A673 (cell line): Measurements from ENCODE around the gene BRAT1. TPM values are rescaled to one million over a fixed set of nuclear protein-coding genes. Genes with fewer than 3 reads are reported as not detected.

Experiments used
- BruUV-seq: library from RNA; stranded (reverse); fragments of 400-500 nt; replicated peaks from 2 replicates; lab custom pipeline; 2021; lab: Mats Ljungman, UMichigan
- CTCF ChIA-PET: fragments of 300-600 bp; sonication (Branson Sonifier 250); formaldehyde crosslinking; loops from one replicate; lab custom pipeline; 2022; ENCODE audit warnings: antibody characterized with exemption; lab: Charles Lee
- POLR2A ChIA-PET: fragments of 300-600 bp; sonication (Branson Sonifier 250); formaldehyde crosslinking; loops from one replicate; lab custom pipeline; 2022; ENCODE audit warnings: antibody characterized with exemption; ENCODE audit not compliant: low non-redundant PET; lab: Charles Lee
- DNase-seq: peaks from one replicate; pipeline ENCODE4 v3.0.0-alpha.2; 2015; ENCODE audit warnings: low spot score
- H3K27ac ChIP-seq: fragments of 200-600 bp; sonication (generic); 2 replicates; pipeline ENCODE4 v1.5.1; 2016; ENCODE audit warnings: mixed run types, low read depth, mild to moderate bottlenecking, mixed read lengths, antibody characterized with exemption, low read length; ENCODE audit not compliant: poor library complexity, severe bottlenecking
- H3K27me3 ChIP-seq: fragments of 200-600 bp; sonication (generic); replicated peaks from 2 replicates; pipeline ENCODE4 v1.6.1; 2017; ENCODE audit warnings: mixed run types, low read depth, mild to moderate bottlenecking, mixed read lengths, antibody characterized with exemption, low read length; ENCODE audit not compliant: insufficient read depth, poor library complexity
- H3K36me3 ChIP-seq: fragments of 200-600 bp; sonication (generic); 2 replicates; pipeline ENCODE4 v1.6.1; 2016; ENCODE audit warnings: mixed run types, mild to moderate bottlenecking, mixed read lengths, antibody characterized with exemption, low read length; ENCODE audit not compliant: insufficient read depth, poor library complexity, severe bottlenecking
- H3K4me1 ChIP-seq: fragments of 200-600 bp; sonication (generic); 2 replicates; pipeline ENCODE4 v1.6.1; 2017; ENCODE audit warnings: mixed run types, mild to moderate bottlenecking, mixed read lengths, antibody characterized with exemption, low read length; ENCODE audit not compliant: insufficient read depth, poor library complexity, severe bottlenecking
- H3K4me3 ChIP-seq: fragments of 200-600 bp; sonication (generic); 2 replicates; pipeline ENCODE4 v1.5.1; 2016; ENCODE audit warnings: low read depth, mixed run types, mild to moderate bottlenecking, mixed read lengths, low read length; ENCODE audit not compliant: poor library complexity, severe bottlenecking
- H3K9me3 ChIP-seq: fragments of 200-600 bp; sonication (generic); 2 replicates; pipeline ENCODE4 v1.6.1; 2016; ENCODE audit warnings: mixed run types, low read depth, mild to moderate bottlenecking, mixed read lengths, antibody characterized with exemption, low read length; ENCODE audit not compliant: poor library complexity, severe bottlenecking
- CTCF ChIP-seq: fragments of 300-800, 200-600 bp; sonication (generic); conservative IDR thresholded peaks from 2 replicates; pipeline ENCODE4 v1.5.1; 2017; ENCODE audit warnings: low read depth, mild to moderate bottlenecking, antibody characterized with exemption, low read length, moderate library complexity, mixed read lengths
- EZH2 ChIP-seq: fragments of 200-600 bp; sonication (generic); IDR thresholded peaks from 2 replicates; pipeline ENCODE4 v1.6.1; 2017; ENCODE audit warnings: borderline replicate concordance, low read depth, mild to moderate bottlenecking, mixed read lengths, antibody characterized with exemption, low read length; ENCODE audit not compliant: poor library complexity, severe bottlenecking
- intact Hi-C: fragments of 100-400 bp; cut with micrococcal nuclease; formaldehyde crosslinking; loops from one replicate; pipeline ENCODE4 v1.10.0; 2022; ENCODE audit not compliant: unreplicated experiment
- total RNA-seq: library from RNA; stranded (reverse); gene quantifications from 2 replicates; pipeline ENCODE4 v1.2.3, GENCODE V29; 2021

Gene BRAT1
- total RNA-seq, 1 experiment from 2014 or later: 47.9 TPM

DNA sequence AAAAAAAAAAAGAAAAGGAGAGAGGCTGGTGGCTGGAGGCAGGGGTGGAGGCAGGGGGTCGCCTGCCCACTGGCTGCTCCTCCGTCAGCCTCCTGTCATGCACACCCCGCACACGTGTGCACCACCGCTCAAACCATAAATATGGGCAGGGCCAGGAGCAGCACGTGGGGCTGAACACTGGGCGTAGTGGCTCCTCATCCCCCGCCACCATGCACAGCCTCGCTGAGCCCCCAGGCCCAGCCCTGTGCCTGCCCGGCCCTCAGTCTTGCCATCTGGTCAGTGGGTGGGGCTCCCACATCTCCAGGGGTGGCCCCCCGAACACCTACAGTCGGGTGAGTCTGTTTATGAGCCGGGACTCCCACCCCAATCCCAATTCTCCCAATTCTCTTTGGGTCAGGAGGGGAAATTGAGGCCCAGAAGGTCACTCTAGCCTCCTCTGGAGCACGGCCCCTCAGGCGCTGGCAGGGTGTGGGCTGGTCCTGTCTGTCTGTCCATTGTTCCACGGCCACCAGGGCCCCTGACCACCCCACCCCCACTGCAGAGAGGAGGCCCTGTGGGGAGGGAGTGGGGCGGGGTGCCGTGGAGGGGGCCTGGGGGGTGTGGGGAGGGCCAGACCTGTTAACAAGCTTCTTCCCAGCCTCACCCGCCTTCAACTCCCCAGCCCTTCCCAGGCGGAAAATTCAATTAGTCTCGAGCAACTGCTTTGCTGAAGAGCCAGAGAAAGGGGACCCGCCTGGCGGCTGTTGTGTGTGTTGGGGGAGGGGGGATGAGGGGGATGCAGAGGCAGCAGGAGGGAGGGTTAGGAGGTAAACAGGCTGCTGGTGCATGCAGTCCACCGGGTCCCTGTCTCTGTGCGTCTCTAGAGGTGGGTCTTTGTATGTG lies 59.7 kb downstream of the BRAT1 start:
- H3K36me3 ChIP-seq: no peaks in the 10 kb centered on the region
- ChIA-PET POLR2A (no interaction called here), CTCF (interaction anchor here (0.6 kb wide), 1 partner anchor 32 kb away, joined by 4 read pairs; no protein-coding TSS in a partner anchor)

DNA sequence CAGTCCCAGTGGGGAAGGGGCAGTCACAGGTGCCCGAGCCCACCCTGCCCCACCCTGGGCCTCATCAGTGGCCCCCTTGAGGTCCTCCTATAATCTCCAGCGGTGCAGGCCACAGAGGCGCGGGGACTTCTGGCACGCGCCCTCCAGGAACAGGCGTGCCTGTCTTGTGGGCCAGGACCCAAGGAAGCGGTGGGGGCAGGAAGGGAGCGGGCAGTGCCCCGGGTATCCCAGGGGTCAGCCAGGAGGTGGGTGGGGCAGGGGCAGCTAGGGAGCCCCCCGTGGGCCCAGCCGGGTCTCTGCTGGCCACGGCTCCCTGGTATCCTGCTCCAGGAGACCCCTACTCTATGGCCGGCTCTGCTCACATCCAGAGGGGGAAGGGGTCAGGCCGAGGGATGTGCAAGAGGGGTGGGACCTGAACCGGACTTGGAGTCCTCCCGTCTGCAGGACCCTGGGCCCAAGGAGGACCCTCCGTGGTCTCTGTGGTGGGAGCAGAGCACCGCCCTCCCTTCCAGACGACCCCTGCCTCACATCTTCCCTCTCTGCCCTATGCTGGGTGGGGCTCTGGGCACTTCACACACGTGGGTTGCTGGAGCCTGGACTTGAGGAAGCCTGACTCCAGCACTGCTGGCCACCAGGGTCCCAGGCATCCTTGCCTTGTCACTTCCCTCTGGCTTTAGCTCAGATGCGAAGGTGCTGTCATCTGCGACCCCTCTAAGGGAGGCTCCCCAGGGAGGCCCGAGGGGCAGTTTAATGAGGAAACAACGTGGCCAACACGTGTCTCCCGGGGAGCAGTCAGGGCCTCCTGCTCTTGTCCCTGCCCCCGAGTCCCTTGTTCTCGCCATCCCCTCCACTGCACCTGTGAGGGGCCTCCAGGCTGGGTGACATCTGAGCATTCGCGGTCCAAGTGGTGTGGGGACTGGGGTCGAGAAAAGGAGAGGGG lies 60.9 kb downstream of the BRAT1 start:
- Histone ChIP-seq H3K4me3 (no peak overlapping the region), H3K4me1 (peaks cover 27% of the 10 kb centered on the region), H3K27ac (no peak overlapping the region), H3K36me3 (no peaks in the 10 kb centered on the region), H3K27me3 (no peaks in the 10 kb centered on the region), H3K9me3 (no peaks in the 10 kb centered on the region)
- POLR2A ChIA-PET: no interaction called here
- TF ChIP-seq EZH2 (no peak), CTCF (no peak)
- intact Hi-C loops: no loop called here
- no peak for DNase-seq
- CTCF ChIA-PET: no interaction called here
- BruUV-seq: no TSS peak

More for the DNA sequence above, 59.7 kb downstream of the BRAT1 start:
- no peaks in the 10 kb centered on the region for H3K27me3 ChIP-seq
- H3K27ac ChIP-seq: peak overlapping the region; percentile 54
- H3K9me3 ChIP-seq: no peaks in the 10 kb centered on the region
- intact Hi-C loops: no loop called here
- BruUV-seq: no TSS peak
- H3K4me3 ChIP-seq: no peak overlapping the region
- DNase-seq: peak; percentile 88
- TF ChIP-seq EZH2: no peak
- no peak for TF ChIP-seq CTCF
- peaks cover 16% of the 10 kb centered on the region for H3K4me1 ChIP-seq
